ENCODE measurements around the gene LTF. TPM values are rescaled to one million over a fixed set of nuclear protein-coding genes. Genes with fewer than 3 reads are reported as not detected.
"Not testable (repeated sequence)": the region's sequence is repeated elsewhere in the genome, so short reads cannot be mapped to it uniquely, and the experiment has no call there.

The LTF gene
- total RNA-seq, 2 donors from 2014 or later, result not detected

DNA sequence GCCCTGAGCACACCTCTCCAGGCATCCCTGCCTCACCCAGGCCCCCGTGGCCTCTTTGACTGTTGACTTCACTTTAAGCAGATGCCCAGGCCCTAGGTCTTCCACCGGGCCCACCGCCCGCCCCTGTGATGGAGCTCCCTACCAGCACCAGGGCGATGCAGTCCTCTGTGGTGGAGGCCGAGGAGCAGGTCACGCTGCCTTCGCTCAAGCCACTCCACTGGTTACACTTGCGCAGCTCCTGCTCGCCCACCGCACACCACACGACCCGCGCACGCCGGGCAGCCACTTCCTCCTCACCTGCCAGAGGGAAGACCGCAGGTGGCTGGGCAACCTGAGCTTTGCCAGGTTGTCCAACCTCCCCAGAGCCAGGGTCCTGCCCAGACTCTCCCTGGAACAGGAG lies 16.0 kb downstream of the LTF start:
- Mint-ChIP-seq H3K27ac (no peak overlapping the region), H3K4me1 (no peaks in the 10 kb centered on the region), H3K36me3 (ENCODE audit: low read depth) (no peaks in the 10 kb centered on the region), H3K9me3 (no peaks in the 10 kb centered on the region), H3K4me3 (no peak overlapping the region), H3K27me3 (peaks cover 4% of the 10 kb centered on the region)
- no peak for ATAC-seq (replicated peaks)

- H3K9me3 Mint-ChIP-seq, result no peaks in the 10 kb centered on the region
- H3K27me3 Mint-ChIP-seq, result peaks cover 4% of the 10 kb centered on the region
- H3K27ac Mint-ChIP-seq, result no peak overlapping the region
- no peaks in the 10 kb centered on the region for H3K36me3 Mint-ChIP-seq (ENCODE audit: low read depth)
- no peaks in the 10 kb centered on the region for H3K4me1 Mint-ChIP-seq
- ATAC-seq (replicated peaks), result no peak
- no peak overlapping the region for H3K4me3 Mint-ChIP-seq
These were observed 17.3 kb downstream of the LTF start for GRCh38 chr3:46447228-46447985.

DNA sequence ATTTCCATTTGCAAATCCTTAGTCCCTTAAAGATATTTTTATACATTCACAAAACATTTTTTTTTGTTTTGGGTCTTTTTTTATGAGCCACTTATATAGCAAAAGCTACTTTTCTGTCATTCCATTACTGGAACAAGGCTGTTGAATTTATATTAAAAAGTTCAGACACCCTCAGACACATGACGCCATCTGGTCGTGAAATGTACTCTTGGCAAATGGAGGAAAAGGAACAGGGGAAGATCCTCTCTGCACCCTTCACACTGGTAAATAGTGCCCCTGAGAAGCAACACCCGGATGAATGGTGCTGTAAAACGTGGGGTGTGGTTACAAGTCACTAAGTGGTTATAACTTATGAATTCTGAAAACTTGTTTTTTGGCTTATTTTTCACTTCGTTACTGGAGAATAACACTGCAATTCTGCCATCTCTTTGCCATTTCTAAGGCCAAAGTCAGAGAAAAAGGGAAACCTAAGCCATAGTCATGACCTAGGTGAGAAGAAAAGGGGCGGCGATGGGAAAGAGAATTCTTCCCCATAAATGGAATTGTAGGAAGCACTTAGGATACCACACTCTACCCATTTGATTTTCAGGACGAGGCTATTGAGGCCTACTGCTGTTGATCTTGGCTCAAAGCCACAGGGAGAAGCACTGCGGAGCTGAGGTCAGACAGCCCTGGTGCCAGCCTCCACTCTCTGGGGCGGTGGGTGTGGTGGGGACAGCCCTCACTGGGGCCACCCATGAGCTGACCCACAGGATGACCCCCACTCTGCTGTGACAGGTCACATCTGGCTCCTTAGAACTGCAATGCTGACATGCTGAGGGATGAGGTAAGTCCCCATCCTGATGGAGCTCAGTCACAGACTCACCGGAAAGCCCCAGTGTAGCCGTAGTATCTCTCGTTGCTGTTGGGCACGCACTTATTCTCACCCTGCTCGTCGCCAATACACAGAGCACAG lies 21.9 kb downstream of the LTF start:
- H3K36me3 Mint-ChIP-seq (ENCODE audit: low read depth), result no peaks in the 10 kb centered on the region
- H3K4me3 Mint-ChIP-seq, result no peak overlapping the region
- ATAC-seq (replicated peaks), result no peak
- H3K4me1 Mint-ChIP-seq, result peaks cover 19% of the 10 kb centered on the region
- H3K27ac Mint-ChIP-seq, result no peak overlapping the region
- no peaks in the 10 kb centered on the region for H3K9me3 Mint-ChIP-seq
- no peaks in the 10 kb centered on the region for H3K27me3 Mint-ChIP-seq

DNA sequence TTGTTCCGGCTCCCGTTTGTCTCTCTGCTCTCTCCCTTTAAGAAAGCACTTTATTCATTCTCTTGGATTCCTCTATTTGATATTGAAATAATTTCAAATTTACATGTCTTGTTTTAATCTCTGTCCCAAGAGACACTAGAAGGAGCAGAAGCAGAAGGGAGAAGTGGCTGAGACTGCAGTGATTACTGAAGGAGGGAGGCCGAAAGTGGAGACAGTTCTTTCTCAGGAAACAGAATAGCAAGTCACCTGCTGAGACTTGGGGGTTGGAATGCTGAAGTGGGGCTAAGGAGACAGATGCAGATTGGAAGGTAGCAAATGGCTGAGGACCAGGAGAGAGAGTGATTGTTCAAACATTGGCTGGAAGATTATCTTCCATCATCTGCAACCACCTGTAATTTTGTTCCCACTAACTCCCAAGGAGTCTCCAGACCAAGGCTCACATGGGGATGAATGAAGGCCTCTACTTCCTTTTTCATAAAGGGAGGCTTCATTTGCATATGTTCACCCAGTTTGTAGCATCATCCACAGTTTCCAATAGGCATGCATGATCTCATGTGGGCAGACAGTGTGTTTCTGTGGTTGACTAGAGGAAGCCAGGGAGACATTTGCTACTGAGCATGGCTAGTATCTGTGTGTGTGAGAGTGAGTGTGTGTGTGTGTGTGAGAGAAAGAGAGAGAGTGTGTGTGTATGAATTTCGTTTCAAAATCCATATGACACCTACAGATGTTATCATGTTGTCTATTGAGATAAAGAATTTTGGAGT lies 24.0 kb downstream of the LTF start:
- Mint-ChIP-seq H3K27ac (no peak overlapping the region), H3K36me3 (ENCODE audit: low read depth) (no peaks in the 10 kb centered on the region), H3K27me3 (no peaks in the 10 kb centered on the region), H3K4me1 (peaks cover 19% of the 10 kb centered on the region), H3K4me3 (no peak overlapping the region), H3K9me3 (no peaks in the 10 kb centered on the region)
- ATAC-seq (replicated peaks), result peak; percentile 98

- H3K36me3 Mint-ChIP-seq (ENCODE audit: low read depth), result no peaks in the 10 kb centered on the region
- no peak overlapping the region for H3K4me3 Mint-ChIP-seq
- no peak for ATAC-seq (replicated peaks)
- no peaks in the 10 kb centered on the region for H3K27me3 Mint-ChIP-seq
- H3K4me1 Mint-ChIP-seq, result peaks cover 19% of the 10 kb centered on the region
- no peak overlapping the region for H3K27ac Mint-ChIP-seq
- no peaks in the 10 kb centered on the region for H3K9me3 Mint-ChIP-seq
These were observed 25.9 kb downstream of the LTF start for GRCh38 chr3:46438831-46439230.

DNA sequence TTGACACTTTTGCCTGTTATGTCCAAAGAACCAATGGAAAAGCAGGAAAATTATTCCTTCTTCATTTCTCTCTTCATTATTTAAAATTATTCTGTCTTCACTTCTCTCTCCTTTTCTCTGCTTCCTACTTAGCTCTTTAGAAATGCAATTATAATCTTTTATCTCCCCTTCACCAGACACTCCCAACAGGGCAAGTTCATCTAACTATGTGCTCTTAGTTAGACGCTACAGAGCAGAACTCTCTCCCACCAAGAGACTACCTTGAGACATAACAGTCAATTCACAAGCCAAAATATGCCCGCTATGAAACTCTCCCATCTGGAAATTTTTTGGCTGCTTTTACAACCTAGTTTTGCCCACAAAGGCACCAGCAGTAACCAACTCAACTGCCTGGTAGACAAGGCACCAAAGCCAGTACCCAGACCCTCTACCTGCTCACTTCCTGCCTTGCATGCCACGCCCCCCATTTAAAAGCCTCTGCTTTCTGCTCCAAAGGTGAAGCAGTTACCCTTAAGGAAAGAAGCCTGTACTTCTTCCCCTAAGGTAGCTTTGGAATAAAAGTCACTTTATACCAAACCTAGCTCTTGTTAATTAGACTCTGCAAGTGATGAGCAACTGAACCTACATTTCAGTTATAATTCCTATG lies 29.5 kb downstream of the LTF start:
- no peak for ATAC-seq (replicated peaks)
- Mint-ChIP-seq H3K36me3 (ENCODE audit: low read depth) (no peaks in the 10 kb centered on the region), H3K27ac (no peak overlapping the region), H3K9me3 (peaks cover 5% of the 10 kb centered on the region), H3K4me1 (no peaks in the 10 kb centered on the region), H3K27me3 (no peaks in the 10 kb centered on the region), H3K4me3 (no peak overlapping the region)

GRCh38 chr3:46433841-46434240 lies 30.9 kb downstream of the LTF start:
- Mint-ChIP-seq H3K36me3 (ENCODE audit: low read depth) (no peaks in the 10 kb centered on the region), H3K9me3 (peaks cover 5% of the 10 kb centered on the region), H3K4me1 (no peaks in the 10 kb centered on the region), H3K27me3 (no peaks in the 10 kb centered on the region), H3K27ac (no peak overlapping the region), H3K4me3 (no peak overlapping the region)
- ATAC-seq (replicated peaks), result no peak

- H3K27ac Mint-ChIP-seq; H3K36me3 Mint-ChIP-seq (ENCODE audit: low read depth); H3K27me3 Mint-ChIP-seq; H3K4me1 Mint-ChIP-seq; H3K4me3 Mint-ChIP-seq; H3K9me3 Mint-ChIP-seq; ATAC-seq (replicated peaks): not testable (repeated sequence)
These were observed 31.6 kb downstream of the LTF start for GRCh38 chr3:46433118-46433517.

GRCh38 chr3:46431905-46432304 lies 32.8 kb downstream of the LTF start:
- not testable (repeated sequence) for H3K27ac Mint-ChIP-seq; ATAC-seq (replicated peaks); H3K4me1 Mint-ChIP-seq; H3K4me3 Mint-ChIP-seq; H3K27me3 Mint-ChIP-seq; H3K36me3 Mint-ChIP-seq (ENCODE audit: low read depth); H3K9me3 Mint-ChIP-seq

DNA sequence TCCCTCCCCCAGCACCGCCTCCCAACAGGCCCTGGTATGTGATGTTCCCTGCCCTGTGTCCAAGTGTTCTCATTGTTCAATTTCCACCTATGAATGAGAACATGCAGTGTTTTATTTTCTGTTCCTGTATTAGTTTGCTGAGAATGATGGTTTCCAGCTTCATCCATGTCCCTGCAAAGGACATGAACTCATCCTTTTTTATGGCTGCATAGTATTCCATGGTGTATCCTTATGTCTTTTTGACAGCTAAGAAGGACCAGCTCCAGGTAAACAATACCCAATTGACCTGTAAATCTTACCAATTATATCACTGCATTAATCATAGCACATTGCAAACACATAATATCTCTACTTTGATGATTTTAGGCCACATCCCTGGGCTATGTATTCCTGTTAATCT lies 33.8 kb downstream of the LTF start:
- not testable (repeated sequence) for H3K27ac Mint-ChIP-seq; ATAC-seq (replicated peaks); H3K4me1 Mint-ChIP-seq; H3K36me3 Mint-ChIP-seq (ENCODE audit: low read depth); H3K4me3 Mint-ChIP-seq; H3K27me3 Mint-ChIP-seq; H3K9me3 Mint-ChIP-seq

DNA sequence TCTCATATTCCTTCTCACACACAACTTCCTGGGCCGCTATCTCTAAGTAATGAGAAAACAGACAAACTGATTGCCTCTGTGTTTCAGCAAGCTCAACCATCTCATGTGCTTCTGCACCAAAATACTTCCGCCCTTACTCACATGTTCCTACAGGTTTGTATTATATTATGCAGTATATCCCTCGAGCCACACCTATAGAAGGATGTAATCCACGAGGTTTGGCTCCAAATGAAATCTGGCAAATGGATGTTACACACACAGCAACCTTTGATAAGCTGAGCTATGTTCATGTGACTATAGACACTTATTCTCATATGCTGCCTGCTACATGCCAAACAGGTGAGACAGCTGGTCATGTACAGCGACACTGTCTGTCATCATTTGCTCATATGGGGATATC lies 35.0 kb downstream of the LTF start:
- Mint-ChIP-seq H3K27me3 (no peaks in the 10 kb centered on the region), H3K36me3 (ENCODE audit: low read depth) (no peaks in the 10 kb centered on the region), H3K9me3 (peaks cover 5% of the 10 kb centered on the region), H3K4me1 (no peaks in the 10 kb centered on the region), H3K4me3 (no peak overlapping the region), H3K27ac (no peak overlapping the region)
- no peak for ATAC-seq (replicated peaks)

DNA sequence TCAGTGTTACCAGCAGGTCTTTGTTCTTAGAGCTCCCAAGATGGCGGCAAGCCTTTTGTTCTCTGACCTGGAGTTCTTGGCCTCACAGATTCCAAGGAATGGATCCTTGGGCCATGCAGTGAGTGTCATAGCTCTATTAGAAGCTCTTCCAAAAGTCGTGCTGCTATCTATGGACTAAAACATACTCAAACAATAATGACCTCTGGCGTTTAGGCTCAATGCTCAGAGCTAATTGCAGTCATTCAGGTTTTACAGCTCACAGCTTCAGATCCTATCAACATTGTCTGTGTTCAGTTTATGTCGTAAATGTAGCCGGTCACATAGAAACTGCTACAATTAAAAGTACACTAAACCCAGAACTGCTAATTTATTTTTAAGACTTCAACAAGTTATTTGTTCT lies 35.5 kb downstream of the LTF start:
- Mint-ChIP-seq H3K36me3 (ENCODE audit: low read depth) (no peaks in the 10 kb centered on the region), H3K27ac (no peak overlapping the region), H3K9me3 (peaks cover 5% of the 10 kb centered on the region), H3K4me3 (no peak overlapping the region), H3K27me3 (no peaks in the 10 kb centered on the region), H3K4me1 (no peaks in the 10 kb centered on the region)
- no peak for ATAC-seq (replicated peaks)

DNA sequence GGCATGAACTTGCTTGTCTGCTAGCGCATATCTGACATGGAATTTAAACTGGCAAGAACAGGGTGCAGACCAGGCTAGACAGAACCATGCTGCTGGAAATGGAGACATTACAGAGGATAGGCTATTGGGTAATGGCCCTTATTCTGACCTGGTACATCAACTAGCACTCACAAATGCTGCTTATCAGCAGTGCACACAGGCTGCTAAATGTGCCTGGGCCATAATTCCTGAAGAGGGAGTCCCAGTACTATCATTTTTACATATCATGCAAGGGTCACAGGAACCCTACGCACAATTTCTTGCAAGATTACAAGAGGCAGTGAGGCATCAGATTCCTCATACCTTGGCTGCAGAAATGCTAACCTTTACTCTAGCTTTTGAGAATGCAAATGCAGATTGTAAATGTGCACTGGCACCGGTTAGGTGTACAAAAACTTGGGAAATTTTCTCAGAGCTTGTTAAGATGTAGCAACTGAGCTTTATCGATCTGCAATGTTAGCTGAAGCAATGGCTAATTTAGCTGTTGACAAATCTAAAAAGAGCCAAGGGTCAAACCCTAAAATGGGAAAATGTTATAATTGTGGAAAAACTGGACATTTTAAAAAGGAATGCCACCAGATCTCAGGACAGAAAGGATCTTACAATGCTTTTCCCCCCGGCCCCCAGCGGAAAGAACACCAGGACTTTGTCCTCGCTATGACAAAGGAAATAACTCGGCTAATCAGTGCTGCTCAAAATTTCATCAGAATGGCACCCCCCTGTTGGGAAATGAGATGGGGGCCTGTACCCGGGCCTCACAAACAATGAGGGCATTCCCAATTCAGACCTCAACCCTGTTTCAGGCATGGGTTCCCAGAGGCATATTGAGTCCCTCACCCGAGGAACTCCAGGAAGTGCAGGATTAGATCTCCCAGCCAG lies 36.5 kb downstream of the LTF start:
- Mint-ChIP-seq H3K36me3 (ENCODE audit: low read depth) (no peaks in the 10 kb centered on the region), H3K4me1 (no peaks in the 10 kb centered on the region), H3K27me3 (no peaks in the 10 kb centered on the region), H3K9me3 (peaks cover 5% of the 10 kb centered on the region), H3K27ac (no peak overlapping the region), H3K4me3 (no peak overlapping the region)
- ATAC-seq (replicated peaks), result no peak

Data from activated T-helper 17 cell treated with anti-CD3 and anti-CD28 coated beads, Interleukin-2, amount 50 U/mL, for 72 hours (primary cell).